Fibroblast of skin of right quadriceps (primary cell): ENCODE measurements around the gene KAT6B.

Source experiments
- DNase-seq: peaks from one replicate; pipeline ENCODE4 v3.0.0-alpha.2; 2013

KAT6B gene

DNA sequence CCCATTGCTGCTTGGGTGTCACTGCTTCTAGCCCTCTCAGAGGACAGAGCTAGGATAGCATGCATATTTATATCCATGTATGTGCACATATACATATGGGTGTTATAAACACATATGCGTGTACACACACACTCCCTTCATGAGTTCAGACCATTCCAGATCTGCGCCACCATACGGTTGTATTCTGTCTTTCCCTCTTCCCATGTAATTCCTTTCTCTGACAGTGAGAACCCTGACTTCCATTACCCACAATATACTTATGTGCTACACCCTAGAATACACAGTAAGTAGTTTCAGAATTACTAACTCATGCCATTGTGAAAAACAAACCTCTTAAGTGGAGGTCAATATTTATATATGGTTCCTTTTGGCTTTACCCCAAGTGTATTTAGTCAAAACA lies 168.5 kb downstream of the KAT6B start:
- no peak for DNase-seq

- no peak for DNase-seq
Measured at GRCh38 chr10:74995806-74996205, 169.4 kb downstream of the KAT6B start.

- no peak for DNase-seq
Measured at GRCh38 chr10:74997163-74997562, 170.8 kb downstream of the KAT6B start.

GRCh38 chr10:75000748-75001321 lies 174.4 kb downstream of the KAT6B start:
- DNase-seq, result no peak

GRCh38 chr10:75001715-75002350 lies 175.4 kb downstream of the KAT6B start:
- no peak for DNase-seq

- DNase-seq, result no peak
Measured at GRCh38 chr10:75002351-75002725, 175.9 kb downstream of the KAT6B start.

DNA sequence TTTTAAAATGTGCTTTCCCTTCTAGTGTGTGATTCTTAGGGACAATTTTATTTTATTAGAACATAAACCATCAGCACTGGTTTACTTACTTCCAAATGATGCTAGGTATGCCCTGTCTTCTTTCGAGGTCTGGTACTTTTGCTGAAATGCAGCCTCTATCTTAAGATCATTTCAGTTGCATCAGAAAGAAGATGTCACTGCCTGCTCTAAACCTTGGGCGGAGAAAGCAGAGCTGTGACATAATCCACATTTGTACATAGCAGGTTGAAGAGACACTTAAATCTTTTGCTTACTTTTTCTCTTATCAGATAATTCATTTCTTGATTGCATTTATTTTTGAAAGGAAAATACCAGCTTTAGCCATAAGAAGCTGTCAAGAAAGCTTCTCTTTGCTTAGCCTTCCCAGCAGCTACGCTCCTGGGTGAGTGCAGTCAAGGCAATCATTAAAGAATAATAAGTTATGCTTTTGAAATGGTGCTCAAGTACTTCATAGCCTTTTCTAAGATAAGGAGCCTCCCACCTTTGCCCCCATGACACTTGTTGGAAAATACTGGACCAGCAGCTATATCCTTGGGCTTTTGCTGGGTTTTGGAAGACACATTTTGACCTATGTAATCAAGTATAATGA lies 176.7 kb downstream of the KAT6B start:
- no peak for DNase-seq

DNA sequence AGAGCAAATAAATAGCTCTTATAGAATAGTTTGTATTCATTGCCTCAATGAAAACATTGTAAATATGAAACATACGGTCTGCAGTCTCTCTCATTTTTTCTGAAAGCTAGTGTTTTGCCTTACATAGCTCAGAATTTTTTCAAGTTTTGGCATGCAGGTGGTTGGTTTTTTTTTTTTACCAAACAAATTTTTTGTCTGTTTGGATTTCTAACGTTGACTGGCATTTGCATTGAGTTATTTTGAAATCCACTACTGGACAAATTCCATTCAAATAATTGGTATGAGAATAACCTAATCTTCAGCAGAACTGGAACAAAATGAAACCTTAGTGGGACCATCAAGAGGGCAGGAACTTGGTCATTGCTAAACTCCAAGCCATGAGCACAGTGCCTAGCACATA lies 177.5 kb downstream of the KAT6B start:
- no peak for DNase-seq

DNA sequence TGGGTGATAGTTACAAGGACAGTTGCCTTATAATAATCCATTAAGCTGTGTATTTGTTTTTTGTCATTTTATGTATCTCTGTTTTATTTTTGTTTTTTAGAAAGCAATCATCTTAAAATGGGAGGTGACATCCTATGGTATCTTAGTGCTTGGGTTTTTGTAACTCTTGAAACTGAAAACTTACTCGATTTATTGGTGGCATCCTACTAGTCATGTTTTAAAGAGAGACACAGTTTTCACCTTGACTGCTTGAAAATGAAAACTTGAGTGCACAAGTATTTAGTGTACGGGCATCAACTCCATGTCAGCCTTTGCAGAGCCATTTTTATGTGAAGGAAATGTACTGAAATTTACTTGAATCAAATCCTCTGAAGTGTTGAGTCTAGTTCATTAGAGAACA lies 181.2 kb downstream of the KAT6B start:
- DNase-seq, result no peak

GRCh38 chr10:75008952-75009351 lies 182.6 kb downstream of the KAT6B start:
- no peak for DNase-seq

DNA sequence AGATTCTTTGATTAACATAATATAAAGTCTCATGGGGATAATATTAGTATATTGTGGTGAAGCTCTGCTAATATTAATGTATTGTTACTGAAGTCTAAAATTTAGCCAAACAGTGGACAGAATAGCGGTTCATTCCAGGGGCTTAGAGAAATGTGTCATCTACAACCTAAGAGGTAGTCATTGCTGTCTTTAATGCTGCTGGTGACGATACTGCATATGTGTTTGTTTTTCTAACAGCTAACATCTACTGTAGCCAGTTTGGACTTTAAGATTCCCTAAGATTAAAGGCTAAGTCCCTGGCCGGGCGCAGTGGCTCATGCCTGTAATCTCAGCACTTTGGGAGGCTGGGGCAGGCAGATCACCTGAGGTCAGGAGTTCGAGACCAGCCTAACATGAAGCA lies 183.0 kb downstream of the KAT6B start:
- DNase-seq, result no peak

DNA sequence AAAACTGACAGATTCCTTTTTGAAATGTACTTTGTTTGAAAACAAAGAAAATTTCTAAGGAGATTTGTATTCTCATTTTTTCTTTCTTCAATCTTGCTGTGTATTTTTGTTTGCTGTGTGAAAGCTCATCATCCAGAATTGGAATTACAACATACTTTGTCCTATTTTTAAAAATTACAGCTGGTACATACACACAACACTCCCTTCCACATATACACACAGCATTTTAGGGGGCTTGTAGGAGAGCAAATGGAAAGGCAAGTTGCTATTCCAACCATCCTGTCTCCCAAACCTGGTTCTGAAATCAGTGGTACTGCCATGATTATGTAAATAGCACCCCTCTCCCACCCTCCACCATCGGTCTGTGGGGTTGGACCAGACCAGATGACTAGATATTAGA lies 184.0 kb downstream of the KAT6B start:
- DNase-seq, result no peak

GRCh38 chr10:75011221-75011620 lies 184.8 kb downstream of the KAT6B start:
- no peak for DNase-seq

- DNase-seq, result no peak
Measured at GRCh38 chr10:75012471-75012870, 186.1 kb downstream of the KAT6B start.

- DNase-seq, result no peak
Measured at GRCh38 chr10:75013007-75013406, 186.6 kb downstream of the KAT6B start.

DNA sequence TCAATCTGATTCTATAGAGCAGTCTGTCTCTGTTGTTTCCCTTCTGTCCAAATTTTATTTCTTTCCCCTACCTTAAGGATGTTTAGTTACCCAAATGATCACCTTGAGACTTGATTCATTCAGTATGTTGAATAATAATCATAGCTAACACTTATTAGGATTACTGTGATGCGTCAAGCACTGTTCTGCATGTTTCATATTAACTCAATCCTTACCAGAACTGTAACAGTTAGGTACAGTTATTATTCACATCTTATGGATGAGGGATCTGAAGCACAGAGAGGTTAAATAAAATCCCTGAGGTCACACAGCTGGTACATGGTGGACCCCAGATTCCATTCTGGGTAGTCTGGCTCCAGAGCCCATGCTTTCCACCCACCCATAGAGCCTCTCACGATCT lies 187.1 kb downstream of the KAT6B start:
- no peak for DNase-seq

GRCh38 chr10:75014516-75015230 lies 188.3 kb downstream of the KAT6B start:
- DNase-seq, result no peak

DNA sequence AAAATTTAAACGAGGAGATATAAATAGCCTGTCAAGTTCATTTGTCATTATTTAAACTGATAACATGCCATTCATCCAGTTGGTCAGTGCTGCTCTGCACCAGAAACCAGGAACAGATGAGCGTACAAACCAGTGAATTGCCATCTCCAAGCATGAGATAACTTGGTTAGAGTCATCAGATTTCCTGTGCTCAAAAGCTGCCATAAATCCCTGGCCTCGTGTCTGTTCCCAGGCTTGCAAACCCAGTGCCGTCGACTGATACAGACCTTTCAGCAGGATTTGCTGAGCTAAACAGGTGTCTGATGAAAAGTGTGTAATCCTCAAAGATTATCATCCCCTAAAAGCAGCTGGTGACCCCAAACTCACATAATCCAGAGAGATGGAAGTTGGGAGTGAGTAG lies 189.0 kb downstream of the KAT6B start:
- no peak for DNase-seq

- no peak for DNase-seq
Measured at GRCh38 chr10:75016325-75016724, 189.9 kb downstream of the KAT6B start.

DNA sequence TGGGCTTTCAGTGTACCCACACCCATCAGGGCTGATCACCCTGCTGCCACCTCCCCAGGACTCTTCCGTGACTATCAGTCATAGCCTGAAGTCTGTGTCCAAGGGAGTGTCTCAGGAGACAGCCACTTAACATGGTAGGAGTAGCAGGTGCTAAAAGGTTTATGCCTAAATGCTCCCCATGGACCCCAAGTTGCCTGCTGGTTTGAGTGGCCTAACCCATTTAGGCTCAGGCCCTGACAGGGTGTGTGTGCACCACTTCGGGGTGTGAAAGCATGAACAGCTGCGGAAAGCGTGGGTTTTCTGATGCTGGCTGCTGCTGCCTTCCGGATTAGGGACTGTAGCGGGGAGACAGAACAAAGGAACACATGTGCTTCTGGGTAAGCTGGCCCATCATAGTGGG lies 191.9 kb downstream of the KAT6B start:
- no peak for DNase-seq

- DNase-seq, result no peak
Measured at GRCh38 chr10:75018686-75019307, 192.4 kb downstream of the KAT6B start.

GRCh38 chr10:75019370-75019769 lies 193.0 kb downstream of the KAT6B start:
- DNase-seq, result peak; percentile 39

DNA sequence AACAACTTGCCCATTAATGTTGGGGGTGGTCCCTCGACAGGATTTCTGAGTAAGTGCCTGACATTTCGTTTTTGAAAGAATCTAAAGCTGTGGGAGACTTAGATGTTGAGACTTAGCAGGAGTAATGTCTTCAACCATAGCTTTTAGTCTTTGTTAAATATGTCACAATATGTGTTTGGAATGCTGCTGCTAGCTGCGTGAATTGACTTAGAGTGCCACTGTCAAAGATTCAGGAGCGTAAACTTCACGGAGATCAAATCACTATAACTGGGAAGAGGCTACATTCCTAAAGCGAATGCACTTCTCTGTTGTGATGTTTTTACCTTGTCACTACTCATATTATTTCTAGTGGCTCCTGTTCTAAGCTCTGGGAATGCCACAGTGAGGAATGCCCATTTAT lies 193.8 kb downstream of the KAT6B start:
- DNase-seq, result no peak
